ENCODE results near the gene HECW1. TPM values are rescaled to one million over a fixed set of nuclear protein-coding genes. Genes with fewer than 3 reads are reported as not detected.

HECW1 gene
- total RNA-seq, 1 experiment from 2014 or later = 2.7 TPM

DNA sequence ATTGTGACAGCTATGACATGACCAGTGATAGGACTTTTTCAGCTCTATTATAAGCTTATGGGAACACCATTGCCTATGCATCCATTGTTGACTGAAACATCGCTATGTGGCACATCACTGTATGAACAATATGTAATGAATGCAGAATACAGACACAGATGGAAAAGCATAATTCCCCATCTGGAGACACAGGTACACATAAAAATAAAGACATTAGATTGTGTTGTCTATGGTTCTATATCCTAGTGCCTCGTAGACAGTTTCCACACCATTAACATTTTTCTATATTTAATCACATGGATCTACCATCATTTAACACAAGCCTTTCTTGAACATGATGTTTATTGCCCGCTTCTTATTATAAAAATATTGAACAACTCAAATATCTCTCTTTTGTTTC is 374.2 kb downstream of the HECW1 start:
- CTCF ChIA-PET = no interaction called here
- H3K4me2 ChIP-seq = no peak overlapping the region
- BruUV-seq (replicated peaks) = no TSS peak

GRCh38 chr7:43487731-43488073 is 375.3 kb downstream of the HECW1 start:
- BruUV-seq (replicated peaks) = no TSS peak
- CTCF ChIA-PET = no interaction called here
- Histone ChIP-seq H3K27ac (no peak overlapping the region), H3K9me2 (ENCODE audit: insufficient read depth) (no peaks in the 10 kb centered on the region), H3K79me2 (ENCODE audit: low read depth) (no peaks in the 10 kb centered on the region), H2AFZ (no peak overlapping the region), H3F3A (ENCODE audit: insufficient read depth, low read depth) (no peaks in the 10 kb centered on the region), H3K9me3 (ENCODE audit: insufficient read depth, low read depth) (no peaks in the 10 kb centered on the region), H3K4me2 (no peak overlapping the region), H3K27me3 (ENCODE audit: insufficient read depth, low read depth) (peaks cover 34% of the 10 kb centered on the region), H3K36me3 (ENCODE audit: low read depth) (no peaks in the 10 kb centered on the region), H4K20me1 (ENCODE audit: insufficient read depth) (no peaks in the 10 kb centered on the region), H3K4me3 (no peak overlapping the region), H3K4me1 (replicated peaks; ENCODE audit: insufficient read depth) (no peaks in the 10 kb centered on the region)
- TF ChIP-seq, protein P1, sequence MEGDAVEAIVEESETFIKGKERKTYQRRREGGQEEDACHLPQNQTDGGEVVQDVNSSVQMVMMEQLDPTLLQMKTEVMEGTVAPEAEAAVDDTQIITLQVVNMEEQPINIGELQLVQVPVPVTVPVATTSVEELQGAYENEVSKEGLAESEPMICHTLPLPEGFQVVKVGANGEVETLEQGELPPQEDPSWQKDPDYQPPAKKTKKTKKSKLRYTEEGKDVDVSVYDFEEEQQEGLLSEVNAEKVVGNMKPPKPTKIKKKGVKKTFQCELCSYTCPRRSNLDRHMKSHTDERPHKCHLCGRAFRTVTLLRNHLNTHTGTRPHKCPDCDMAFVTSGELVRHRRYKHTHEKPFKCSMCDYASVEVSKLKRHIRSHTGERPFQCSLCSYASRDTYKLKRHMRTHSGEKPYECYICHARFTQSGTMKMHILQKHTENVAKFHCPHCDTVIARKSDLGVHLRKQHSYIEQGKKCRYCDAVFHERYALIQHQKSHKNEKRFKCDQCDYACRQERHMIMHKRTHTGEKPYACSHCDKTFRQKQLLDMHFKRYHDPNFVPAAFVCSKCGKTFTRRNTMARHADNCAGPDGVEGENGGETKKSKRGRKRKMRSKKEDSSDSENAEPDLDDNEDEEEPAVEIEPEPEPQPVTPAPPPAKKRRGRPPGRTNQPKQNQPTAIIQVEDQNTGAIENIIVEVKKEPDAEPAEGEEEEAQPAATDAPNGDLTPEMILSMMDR (conservative IDR thresholded peaks at IDR 0.05) = no peak
- no peak for TF ChIP-seq EZH2 (IDR thresholded peaks at IDR 0.05; ENCODE audit: low read depth)
- no peak for DNase-seq
- intact Hi-C loops (cut with micrococcal nuclease; ENCODE audit: unreplicated experiment) = no loop called here
- POLR2A ChIA-PET (ENCODE audit: unreplicated experiment) = no interaction called here

More for the DNA sequence above, 374.2 kb downstream of the HECW1 start:
- Histone ChIP-seq H3K9me3 (ENCODE audit: insufficient read depth, low read depth) (no peaks in the 10 kb centered on the region), H3K27ac (no peak overlapping the region), H4K20me1 (ENCODE audit: insufficient read depth) (no peaks in the 10 kb centered on the region), H3F3A (ENCODE audit: insufficient read depth, low read depth) (no peaks in the 10 kb centered on the region), H3K79me2 (ENCODE audit: low read depth) (no peaks in the 10 kb centered on the region), H3K4me3 (no peak overlapping the region), H3K36me3 (ENCODE audit: low read depth) (no peaks in the 10 kb centered on the region), H3K4me1 (replicated peaks; ENCODE audit: insufficient read depth) (no peaks in the 10 kb centered on the region), H3K9me2 (ENCODE audit: insufficient read depth) (no peaks in the 10 kb centered on the region), H3K27me3 (ENCODE audit: insufficient read depth, low read depth) (peaks cover 23% of the 10 kb centered on the region), H2AFZ (no peak overlapping the region)
- TF ChIP-seq EZH2 (IDR thresholded peaks at IDR 0.05; ENCODE audit: low read depth) = no peak
- TF ChIP-seq, protein P1 (conservative IDR thresholded peaks at IDR 0.05) = no peak
- no peak for DNase-seq
- POLR2A ChIA-PET (ENCODE audit: unreplicated experiment) = no interaction called here
- intact Hi-C loops (cut with micrococcal nuclease; ENCODE audit: unreplicated experiment) = no loop called here

GRCh38 chr7:43489257-43489656 is 376.8 kb downstream of the HECW1 start:
- no peaks in the 10 kb centered on the region for H3K4me1 ChIP-seq (replicated peaks; ENCODE audit: insufficient read depth)
- no peak for TF ChIP-seq EZH2 (IDR thresholded peaks at IDR 0.05; ENCODE audit: low read depth)
- H4K20me1 ChIP-seq (ENCODE audit: insufficient read depth) = no peaks in the 10 kb centered on the region
- POLR2A ChIA-PET (ENCODE audit: unreplicated experiment) = no interaction called here
- DNase-seq = no peak
- no peaks in the 10 kb centered on the region for H3K9me2 ChIP-seq (ENCODE audit: insufficient read depth)
- H3K4me2 ChIP-seq = no peak overlapping the region
- H3K9me3 ChIP-seq (ENCODE audit: insufficient read depth, low read depth) = no peaks in the 10 kb centered on the region
- peaks cover 50% of the 10 kb centered on the region for H3K27me3 ChIP-seq (ENCODE audit: insufficient read depth, low read depth)
- no peaks in the 10 kb centered on the region for H3F3A ChIP-seq (ENCODE audit: insufficient read depth, low read depth)
- H3K36me3 ChIP-seq (ENCODE audit: low read depth) = no peaks in the 10 kb centered on the region
- CTCF ChIA-PET = no interaction called here
- no TSS peak for BruUV-seq (replicated peaks)
- intact Hi-C loops (cut with micrococcal nuclease; ENCODE audit: unreplicated experiment) = no loop called here
- H2AFZ ChIP-seq = no peak overlapping the region
- no peaks in the 10 kb centered on the region for H3K79me2 ChIP-seq (ENCODE audit: low read depth)
- no peak overlapping the region for H3K4me3 ChIP-seq
- no peak overlapping the region for H3K27ac ChIP-seq

GRCh38 chr7:43490016-43490415 is 377.6 kb downstream of the HECW1 start:
- intact Hi-C loops (cut with micrococcal nuclease; ENCODE audit: unreplicated experiment) = no loop called here
- Histone ChIP-seq H3K27me3 (ENCODE audit: insufficient read depth, low read depth) (peaks cover 57% of the 10 kb centered on the region), H3K9me3 (ENCODE audit: insufficient read depth, low read depth) (no peaks in the 10 kb centered on the region), H3K27ac (no peak overlapping the region), H3K4me1 (replicated peaks; ENCODE audit: insufficient read depth) (no peaks in the 10 kb centered on the region), H3K4me2 (no peak overlapping the region), H3K36me3 (ENCODE audit: low read depth) (no peaks in the 10 kb centered on the region), H3K79me2 (ENCODE audit: low read depth) (no peaks in the 10 kb centered on the region), H3F3A (ENCODE audit: insufficient read depth, low read depth) (no peaks in the 10 kb centered on the region), H4K20me1 (ENCODE audit: insufficient read depth) (no peaks in the 10 kb centered on the region), H3K9me2 (ENCODE audit: insufficient read depth) (no peaks in the 10 kb centered on the region), H2AFZ (no peak overlapping the region), H3K4me3 (no peak overlapping the region)
- DNase-seq = no peak
- POLR2A ChIA-PET (ENCODE audit: unreplicated experiment) = no interaction called here
- CTCF ChIA-PET = no interaction called here
- no peak for TF ChIP-seq EZH2 (IDR thresholded peaks at IDR 0.05; ENCODE audit: low read depth)
- no TSS peak for BruUV-seq (replicated peaks)

Measured in PC-9 (cell line).